A549 (cell line): ENCODE results near the gene VIPR2. TPM values are rescaled to one million over a fixed set of nuclear protein-coding genes. Genes with fewer than 3 reads are reported as not detected.

Experiments used
- ATAC-seq, 2 experiments: fragments of 200-7000 bp in 1 of 2; fragments of >200 bp in 1 of 2; cut with Nextera tagmentation in 1 of 2; cut with Tn5 transposase in 1 of 2; 3 replicates each; pipeline versions ENCODE4 v1.8.0 to v1.9.1; 2018 to 2020; ENCODE audit warnings: mild to moderate bottlenecking in 1 of 2, moderate library complexity in 1 of 2
- CTCF ChIA-PET: fragments of 300-600 bp; sonication (Branson Sonifier 250); formaldehyde crosslinking; extraction: SDS; loops from one replicate; lab custom pipeline; 2021; ENCODE audit warnings: antibody characterized with exemption, inconsistent platforms; lab: Yijun Ruan, JAX
- POLR2A ChIA-PET: fragments of 350-600 bp; formaldehyde crosslinking; extraction: SDS; loops from one replicate; lab custom pipeline; 2021; ENCODE audit warnings: antibody characterized with exemption, inconsistent platforms; lab: Yijun Ruan, JAX
- DNase-seq, 2 experiments: peaks; one replicate each; pipeline versions ENCODE4 v3.0.0 to v3.0.0-alpha.2; 2011 to 2016; ENCODE audit warnings: low read depth in 1 of 2, low spot score in 1 of 2
- FAIRE-seq: peaks from 2 replicates; lab custom pipeline; 2011; peaks lifted over from hg19 to GRCh38; lab: Jason Lieb, UNC
- H3K27ac ChIP-seq, 2 experiments: fragments of >200 bp; sonication (Bioruptor Twin); formaldehyde crosslinking; 3 replicates each; pipeline ENCODE4 v1.5.1; 2016 to 2017
- H3K4me1 ChIP-seq: fragments of >200 bp; sonication (Bioruptor Twin); formaldehyde crosslinking; 3 replicates; pipeline ENCODE4 v1.6.1; 2016
- H3K4me2 ChIP-seq: fragments of >200 bp; sonication (Bioruptor Twin); formaldehyde crosslinking; 3 replicates; pipeline ENCODE4 v1.6.1; 2016
- H3K4me3 ChIP-seq: fragments of >200 bp; sonication (Bioruptor Twin); formaldehyde crosslinking; 3 replicates; pipeline ENCODE4 v1.5.1; 2016
- H3K9me3 ChIP-seq: fragments of >200 bp; sonication (Bioruptor Twin); formaldehyde crosslinking; 3 replicates; pipeline ENCODE4 v1.6.1; 2016
- BHLHE40 ChIP-seq: IDR thresholded peaks from 2 replicates; pipeline ENCODE4 v1.6.1; 2012; ENCODE audit warnings: low read depth, low read length, inconsistent platforms
- CHD2 ChIP-seq: fragments of 150-350 bp; IDR thresholded peaks from 2 replicates; pipeline ENCODE4 v1.6.1; 2014; ENCODE audit warnings: low read length; ENCODE audit not compliant: partially characterized antibody
- CTCF ChIP-seq: fragments of >200 bp; sonication (Bioruptor Twin); formaldehyde crosslinking; IDR thresholded peaks from 3 replicates; pipeline ENCODE4 v1.5.1; 2016
- EP300 ChIP-seq, 2 experiments: fragments of >200 bp; sonication (Bioruptor Twin); formaldehyde crosslinking; IDR thresholded peaks; 2 replicates in 1 of 2; 3 replicates in 1 of 2; pipeline ENCODE4 v1.6.1; 2016 to 2017
- ESRRA ChIP-seq: fragments of 150-350 bp; IDR thresholded peaks from 2 replicates; pipeline ENCODE4 v1.6.1; 2014; ENCODE audit warnings: mild to moderate bottlenecking, low read length, borderline replicate concordance
- FOSB ChIP-seq: fragments of 250-450 bp; sonication (Bioruptor Pico); IDR thresholded peaks from 2 replicates; pipeline ENCODE4 v1.5.0; 2020; ENCODE audit warnings: mild to moderate bottlenecking, moderate library complexity
- FOSL2 ChIP-seq, 2 experiments: fragments of 450-650 bp in 1 of 2; fragments of >200 bp in 1 of 2; sonication (Bioruptor Twin) in 1 of 2; formaldehyde crosslinking; IDR thresholded peaks; 2 replicates each; pipeline versions ENCODE4 v1.5.0 to v1.6.1; 2016 to 2020; ENCODE audit warnings: mild to moderate bottlenecking in 1 of 2, moderate library complexity in 1 of 2
- HEYL ChIP-seq: fragments of 250-450 bp; sonication (Bioruptor Pico); IDR thresholded peaks from 2 replicates; pipeline ENCODE4 v1.8.0; 2021; ENCODE audit warnings: mild to moderate bottlenecking, moderate library complexity
- JUNB ChIP-seq: fragments of >200 bp; sonication (Bioruptor Twin); formaldehyde crosslinking; IDR thresholded peaks from 2 replicates; pipeline ENCODE4 v1.6.1; 2016
- KDM1A ChIP-seq: fragments of 200-600 bp; sonication (generic); IDR thresholded peaks from 2 replicates; pipeline ENCODE4 v1.6.1; 2016; ENCODE audit warnings: low read depth, mild to moderate bottlenecking
- KDM5A ChIP-seq: fragments of 200-600 bp; sonication (generic); IDR thresholded peaks from 2 replicates; pipeline ENCODE4 v1.6.1; 2016; ENCODE audit warnings: antibody characterized with exemption, mild to moderate bottlenecking
- MAFK ChIP-seq: fragments of 450-650 bp; IDR thresholded peaks from 2 replicates; pipeline ENCODE4 v1.6.1; 2014; ENCODE audit not compliant: partially characterized antibody
- MAZ ChIP-seq: fragments of 150-350 bp; IDR thresholded peaks from 2 replicates; pipeline ENCODE4 v1.6.1; 2014; ENCODE audit warnings: antibody characterized with exemption, low read depth, low read length, borderline replicate concordance
- NFE2L2 ChIP-seq: fragments of 150-350 bp; conservative IDR thresholded peaks from 2 replicates; pipeline ENCODE4 v1.6.1; 2014; ENCODE audit warnings: low read length
- NPAS2 ChIP-seq: fragments of 250-450 bp; sonication (Bioruptor Pico); IDR thresholded peaks from 2 replicates; pipeline ENCODE4 v1.8.0; 2022; ENCODE audit warnings: mild to moderate bottlenecking, moderate library complexity, borderline replicate concordance
- NR3C1 ChIP-seq: fragments of >200 bp; sonication (Bioruptor Twin); formaldehyde crosslinking; IDR thresholded peaks from 3 replicates; pipeline ENCODE4 v1.6.1; 2017
- RFX5 ChIP-seq: fragments of 450-650 bp; IDR thresholded peaks from 2 replicates; pipeline ENCODE4 v1.7.1; 2014; ENCODE audit warnings: antibody characterized with exemption, mild to moderate bottlenecking, moderate library complexity
- TFCP2L1 ChIP-seq: fragments of 250-450 bp; sonication (Bioruptor Pico); IDR thresholded peaks from 2 replicates; pipeline ENCODE4 v1.5.0; 2021; ENCODE audit warnings: mild to moderate bottlenecking
- TP53 ChIP-seq: fragments of 250-450 bp; sonication (Bioruptor Pico); IDR thresholded peaks from 2 replicates; pipeline ENCODE4 v1.5.0; 2021; ENCODE audit warnings: mild to moderate bottlenecking, moderate library complexity
- ZC3H11A ChIP-seq: fragments of 450-650 bp; IDR thresholded peaks from 2 replicates; pipeline ENCODE4 v1.6.1; 2014; ENCODE audit warnings: antibody characterized with exemption, mild to moderate bottlenecking
- ZFP36 ChIP-seq: fragments of 450-650 bp; IDR thresholded peaks from 2 replicates; pipeline ENCODE4 v1.6.1; 2014; ENCODE audit warnings: borderline replicate concordance; ENCODE audit not compliant: partially characterized antibody
- ZNF302 ChIP-seq: fragments of 250-450 bp; sonication (Bioruptor Pico); IDR thresholded peaks from 2 replicates; pipeline ENCODE4 v1.9.0; 2021; ENCODE audit warnings: inconsistent platforms, mild to moderate bottlenecking, moderate library complexity
- WGBS: methylation state at CpG from one replicate; pipeline ENCODE4 v1.1.6; 2017; ENCODE audit errors: missing lambda C conversion rate; 5-methylcytosine and 5-hydroxymethylcytosine counted together
- polyA plus RNA-seq, 4 experiments: library from polyadenylated mRNA; depleted of rRNA in 3 of 4; stranded (reverse); fragments of >200 nt; fragmentation: RNase III in 1 of 4; extraction: RNeasy Plus Mini Kit Qiagen cat#74134 plus additional on column Dnase treatment in 1 of 4; gene quantifications; 2 replicates in 3 of 4; 3 replicates in 1 of 4; pipeline ENCODE4 v1.2.3, GENCODE V29; 2011 to 2017
- TF ChIP-seq, protein P1 (sequence below): fragments of 200-600 bp; sonication (generic); IDR thresholded peaks from 2 replicates; pipeline ENCODE4 v1.6.1; 2016; ENCODE audit warnings: antibody characterized with exemption, mild to moderate bottlenecking, moderate library complexity
- TF ChIP-seq, protein P2 (sequence below): fragments of 450-650 bp; IDR thresholded peaks from 2 replicates; pipeline ENCODE4 v1.6.1; 2014; ENCODE audit warnings: antibody characterized with exemption

Gene VIPR2
- polyA plus RNA-seq, 2 of the 4 experiments (the other 2 are of a cell fraction) = not detected

GRCh38 chr7:159105832-159106811 is 38.5 kb downstream of the VIPR2 start:
- 53% methylated on average over 12 of the region's 13 CpGs for WGBS
- DNase-seq = no peak
- CTCF ChIA-PET = no interaction called here
- Histone ChIP-seq H3K4me3 (no peak overlapping the region), H3K9me3 (no peaks in the 10 kb centered on the region), H3K4me2 (no peak overlapping the region), H3K4me1 (peaks cover 18% of the 10 kb centered on the region), H3K27ac (peak overlapping the region; percentile 21 to 59; a peak in 3 of 6 replicates)
- TF ChIP-seq NFE2L2 = no peak
- TF ChIP-seq TFCP2L1 = no peak
- no peak for TF ChIP-seq NR3C1
- no peak for TF ChIP-seq HEYL (CRISPR knock-in tag)
- TF ChIP-seq, protein P1, sequence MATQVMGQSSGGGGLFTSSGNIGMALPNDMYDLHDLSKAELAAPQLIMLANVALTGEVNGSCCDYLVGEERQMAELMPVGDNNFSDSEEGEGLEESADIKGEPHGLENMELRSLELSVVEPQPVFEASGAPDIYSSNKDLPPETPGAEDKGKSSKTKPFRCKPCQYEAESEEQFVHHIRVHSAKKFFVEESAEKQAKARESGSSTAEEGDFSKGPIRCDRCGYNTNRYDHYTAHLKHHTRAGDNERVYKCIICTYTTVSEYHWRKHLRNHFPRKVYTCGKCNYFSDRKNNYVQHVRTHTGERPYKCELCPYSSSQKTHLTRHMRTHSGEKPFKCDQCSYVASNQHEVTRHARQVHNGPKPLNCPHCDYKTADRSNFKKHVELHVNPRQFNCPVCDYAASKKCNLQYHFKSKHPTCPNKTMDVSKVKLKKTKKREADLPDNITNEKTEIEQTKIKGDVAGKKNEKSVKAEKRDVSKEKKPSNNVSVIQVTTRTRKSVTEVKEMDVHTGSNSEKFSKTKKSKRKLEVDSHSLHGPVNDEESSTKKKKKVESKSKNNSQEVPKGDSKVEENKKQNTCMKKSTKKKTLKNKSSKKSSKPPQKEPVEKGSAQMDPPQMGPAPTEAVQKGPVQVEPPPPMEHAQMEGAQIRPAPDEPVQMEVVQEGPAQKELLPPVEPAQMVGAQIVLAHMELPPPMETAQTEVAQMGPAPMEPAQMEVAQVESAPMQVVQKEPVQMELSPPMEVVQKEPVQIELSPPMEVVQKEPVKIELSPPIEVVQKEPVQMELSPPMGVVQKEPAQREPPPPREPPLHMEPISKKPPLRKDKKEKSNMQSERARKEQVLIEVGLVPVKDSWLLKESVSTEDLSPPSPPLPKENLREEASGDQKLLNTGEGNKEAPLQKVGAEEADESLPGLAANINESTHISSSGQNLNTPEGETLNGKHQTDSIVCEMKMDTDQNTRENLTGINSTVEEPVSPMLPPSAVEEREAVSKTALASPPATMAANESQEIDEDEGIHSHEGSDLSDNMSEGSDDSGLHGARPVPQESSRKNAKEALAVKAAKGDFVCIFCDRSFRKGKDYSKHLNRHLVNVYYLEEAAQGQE = no peak
- no peak for TF ChIP-seq ZFP36
- TF ChIP-seq CHD2 = no peak
- no peak for TF ChIP-seq TP53
- no peak for TF ChIP-seq BHLHE40
- no peak for TF ChIP-seq NPAS2
- no peak for TF ChIP-seq ZC3H11A
- TF ChIP-seq MAZ = no peak
- no peak for ATAC-seq
- POLR2A ChIA-PET = no interaction called here
- FAIRE-seq = no peak

DNA sequence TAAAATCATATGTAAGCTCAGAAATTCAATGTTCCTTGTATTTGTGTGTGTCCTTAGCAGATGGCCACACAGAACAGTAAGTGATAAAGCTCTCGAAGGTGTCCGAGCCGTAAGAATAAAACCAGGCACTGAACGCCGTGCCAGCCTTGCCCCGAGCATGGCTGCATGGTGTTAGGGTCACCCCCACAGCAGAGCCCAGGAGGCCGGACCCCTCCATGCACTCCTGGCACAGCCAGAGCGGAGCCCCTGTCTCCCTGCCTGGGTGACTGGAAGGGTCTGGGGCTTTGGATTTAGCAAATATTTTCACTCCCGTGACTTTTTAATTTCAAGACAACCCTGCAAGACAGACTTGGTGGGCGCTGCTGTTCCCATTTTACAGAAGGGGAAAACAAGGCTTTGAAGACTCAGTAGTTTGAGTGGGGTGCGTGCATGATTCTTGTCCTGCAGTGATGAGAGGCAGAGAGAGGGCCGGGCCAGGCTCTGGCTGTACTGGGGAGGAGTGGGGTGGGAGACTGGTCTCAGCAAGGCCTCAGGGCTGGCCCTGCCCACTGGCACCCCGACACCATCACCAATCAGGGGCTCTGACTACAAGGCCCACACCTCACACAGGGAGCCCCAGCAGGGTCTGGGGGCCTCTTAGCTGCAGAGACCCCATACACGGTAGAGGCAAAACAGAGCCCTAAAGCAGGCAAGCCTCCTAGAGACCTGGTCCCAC is 39.4 kb downstream of the VIPR2 start:
- ATAC-seq = no peak
- H3K27ac ChIP-seq = no peak overlapping the region
- 83% methylated on average over 14 of the region's 14 CpGs for WGBS
- no peak overlapping the region for H3K4me2 ChIP-seq
- H3K9me3 ChIP-seq = no peaks in the 10 kb centered on the region
- ChIA-PET POLR2A (no interaction called here), CTCF (no interaction called here)
- H3K4me1 ChIP-seq = peaks cover 18% of the 10 kb centered on the region
- H3K4me3 ChIP-seq = no peak overlapping the region
- no peak for FAIRE-seq
- TF ChIP-seq JUNB (no peak), FOSL2 (IDR thresholded peaks at IDR 0.05) (no peak), FOSL2 (CRISPR knock-in tag; IDR thresholded peaks at IDR 0.05) (no peak), EP300 (IDR thresholded peaks at IDR 0.05) (no peak), KDM1A (no peak), FOSB (CRISPR knock-in tag) (no peak), TFCP2L1 (no peak), KDM5A (no peak), ESRRA (no peak), ZNF302 (CRISPR knock-in tag) (no peak), RFX5 (no peak), MAFK (no peak), CHD2 (no peak), ZFP36 (no peak), CTCF (no peak)
- TF ChIP-seq, protein P2, sequence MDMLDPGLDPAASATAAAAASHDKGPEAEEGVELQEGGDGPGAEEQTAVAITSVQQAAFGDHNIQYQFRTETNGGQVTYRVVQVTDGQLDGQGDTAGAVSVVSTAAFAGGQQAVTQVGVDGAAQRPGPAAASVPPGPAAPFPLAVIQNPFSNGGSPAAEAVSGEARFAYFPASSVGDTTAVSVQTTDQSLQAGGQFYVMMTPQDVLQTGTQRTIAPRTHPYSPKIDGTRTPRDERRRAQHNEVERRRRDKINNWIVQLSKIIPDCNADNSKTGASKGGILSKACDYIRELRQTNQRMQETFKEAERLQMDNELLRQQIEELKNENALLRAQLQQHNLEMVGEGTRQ = no peak
- DNase-seq = no peak
